GM18867 (cell line): ENCODE measurements around the gene CLEC2L.

Experiments used
- ATAC-seq: cut with Tn5 transposase; IDR thresholded peaks from one replicate; pipeline ENCODE4 v1.9.1; 2021; ENCODE audit warnings: mild to moderate bottlenecking, moderate library complexity; ENCODE audit not compliant: unreplicated experiment

Gene CLEC2L

DNA sequence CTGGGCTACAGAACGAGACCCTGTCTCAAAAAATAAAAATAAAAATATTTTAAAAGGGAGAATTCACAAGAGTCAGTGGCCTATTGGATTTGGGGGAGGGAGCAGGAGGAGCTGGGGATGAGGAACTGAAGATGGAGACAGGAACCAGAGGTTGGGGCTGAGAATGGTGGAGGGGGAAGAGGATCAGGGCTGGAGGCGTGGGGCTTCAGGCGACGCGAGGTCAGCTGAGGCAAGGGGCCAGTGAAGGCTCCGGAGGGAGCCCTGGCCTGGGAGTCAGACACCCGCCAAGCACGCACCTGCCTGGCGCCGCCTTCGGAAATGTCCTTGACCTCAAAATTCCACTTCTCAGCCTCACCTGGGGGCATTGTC lies 671 bp upstream of the CLEC2L start:
- no peak for ATAC-seq

DNA sequence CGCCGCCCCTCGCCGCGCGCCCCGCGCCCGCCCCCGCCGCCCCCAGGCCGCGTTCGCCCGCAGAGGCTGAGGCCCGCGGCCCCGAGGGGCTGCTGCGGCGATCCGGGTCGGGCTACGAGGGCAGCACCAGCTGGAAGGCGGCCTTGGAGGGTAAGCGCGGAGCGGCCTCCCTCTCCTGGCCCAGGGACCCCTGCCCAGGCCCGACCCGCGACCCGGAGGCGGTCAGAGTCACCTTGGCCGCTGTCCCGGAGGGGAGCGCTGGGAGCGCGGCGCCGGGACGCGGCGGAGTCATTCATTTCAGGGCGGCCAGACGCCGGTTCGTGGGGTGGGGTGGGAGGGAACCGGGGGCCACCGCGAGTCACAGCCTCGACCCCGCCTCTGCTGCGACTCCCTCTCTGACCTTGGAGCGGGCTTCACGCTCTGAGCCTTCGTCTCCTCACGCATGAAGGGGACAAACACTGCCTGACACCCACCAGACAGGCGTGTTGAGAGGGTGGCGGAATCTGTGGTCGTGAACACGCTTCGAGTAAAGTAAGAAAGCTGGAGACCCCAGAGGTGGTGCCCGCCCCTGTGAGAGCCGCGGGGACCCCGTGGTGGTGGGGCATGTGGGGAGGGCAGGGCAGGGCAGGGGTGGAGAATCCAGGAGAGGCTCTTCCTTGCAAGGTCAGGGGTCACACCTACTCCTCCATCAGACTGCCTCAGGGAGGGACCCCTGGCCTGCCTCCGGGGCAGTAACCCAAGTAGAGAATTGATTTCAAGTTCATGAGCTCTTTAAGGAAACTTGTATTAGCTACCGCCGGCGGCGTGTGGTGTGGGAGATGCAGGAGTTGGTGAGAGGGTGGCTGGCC lies 707 bp downstream of the CLEC2L start:
- no peak for ATAC-seq

DNA sequence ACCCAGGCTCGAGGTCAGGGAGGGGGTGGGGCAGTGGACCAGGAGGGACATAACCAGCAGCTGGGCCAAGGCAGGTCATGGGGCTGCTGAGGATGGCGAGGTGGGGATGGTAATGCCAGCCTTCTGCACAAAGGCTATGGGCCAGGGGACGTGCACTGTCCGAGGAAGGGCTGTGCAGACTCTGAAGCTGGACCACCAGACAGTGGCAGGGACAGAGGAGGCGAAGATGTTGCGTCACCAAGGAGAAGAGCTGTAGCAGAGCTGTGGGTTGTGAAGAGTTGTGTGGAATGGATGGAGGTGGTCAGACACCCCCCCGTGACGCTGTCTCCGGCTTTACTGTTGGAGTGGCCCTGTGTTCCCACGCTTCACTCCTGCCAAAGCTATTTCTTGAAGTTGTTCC lies 1.8 kb downstream of the CLEC2L start:
- no peak for ATAC-seq

DNA sequence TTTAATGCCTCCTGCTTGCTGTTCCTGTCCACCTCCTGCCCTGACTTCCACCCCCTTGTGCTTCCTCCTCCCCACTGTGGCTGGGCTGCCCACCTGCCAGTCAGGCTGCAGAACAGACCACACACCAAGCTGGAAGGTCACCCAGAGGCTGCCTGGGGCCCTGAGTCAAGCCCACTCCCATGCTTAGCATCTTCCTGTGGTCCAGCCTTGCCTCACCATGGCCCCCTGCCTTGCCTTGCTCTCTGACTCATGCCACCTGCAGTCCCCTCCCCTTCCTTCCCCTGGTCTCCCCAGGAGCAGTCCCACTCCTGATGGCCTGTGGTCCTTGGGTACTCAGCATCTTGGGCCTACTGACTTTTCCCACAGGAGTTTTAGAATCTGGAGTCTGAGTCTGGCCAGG lies 2.3 kb downstream of the CLEC2L start:
- ATAC-seq = no peak

DNA sequence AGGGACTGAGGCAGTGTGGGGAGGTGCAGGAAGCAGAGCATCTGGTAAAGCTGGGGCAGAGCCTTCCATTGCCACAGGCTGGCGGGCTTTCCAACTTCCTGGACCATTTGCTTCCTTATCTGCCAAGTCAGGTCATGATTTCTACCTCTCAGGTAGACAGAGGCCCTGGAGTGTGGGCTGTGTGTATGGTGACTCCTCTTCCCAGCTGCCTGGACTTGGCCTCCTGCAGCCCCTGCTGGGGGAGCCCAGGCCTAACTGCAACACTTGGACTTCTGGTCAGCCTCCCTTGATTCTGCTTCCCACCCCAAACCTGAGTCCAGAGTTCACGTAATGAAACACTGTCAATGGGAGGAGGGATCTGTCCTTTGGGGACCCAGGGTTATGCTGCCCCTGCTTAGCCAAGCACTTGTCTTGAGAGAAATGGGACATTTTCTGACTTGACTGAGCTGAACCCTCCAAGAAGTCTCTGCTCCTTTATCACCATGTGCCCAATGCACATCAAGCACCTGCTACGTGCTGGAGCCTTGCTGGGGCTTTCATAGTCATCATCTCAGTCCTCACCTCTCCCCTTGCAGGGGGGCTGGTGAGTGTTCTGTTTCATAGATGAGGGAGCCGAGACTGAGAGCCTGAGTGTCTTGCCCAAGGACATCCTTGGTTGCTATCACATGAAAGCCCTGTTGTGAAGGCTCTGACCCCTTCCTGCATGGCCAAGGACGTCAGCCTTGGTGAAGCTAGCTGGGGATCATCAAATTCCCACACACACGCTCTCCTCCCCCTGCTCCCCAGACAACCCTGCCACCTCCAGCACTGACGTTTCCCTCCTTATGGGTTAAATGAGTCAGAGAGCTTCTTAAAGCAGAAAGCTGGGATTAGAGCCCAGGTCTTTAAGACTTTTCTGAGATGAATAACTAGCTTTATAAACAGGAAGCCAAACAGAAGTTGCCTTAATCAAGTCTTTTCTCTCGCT lies 3.4 kb downstream of the CLEC2L start:
- no peak for ATAC-seq

DNA sequence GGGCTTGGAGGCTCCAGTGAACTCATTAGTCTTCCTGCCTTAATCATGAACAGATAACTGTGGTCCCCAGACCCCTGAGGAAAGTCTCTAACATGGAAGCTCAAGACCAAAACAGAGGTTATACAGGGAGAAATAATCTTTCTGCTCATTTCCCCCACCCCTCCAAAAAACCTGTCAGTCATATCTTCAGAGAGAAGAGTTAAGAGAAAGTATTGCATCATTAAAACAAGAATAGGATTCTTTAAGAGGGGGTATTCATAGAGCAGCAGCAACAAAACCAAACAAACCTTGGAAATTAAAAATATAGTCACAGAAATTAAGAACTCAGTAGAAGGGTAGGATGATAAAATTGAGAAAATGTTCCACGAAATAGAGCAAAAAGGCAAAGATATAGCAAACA lies 7.6 kb downstream of the CLEC2L start:
- ATAC-seq = no peak

DNA sequence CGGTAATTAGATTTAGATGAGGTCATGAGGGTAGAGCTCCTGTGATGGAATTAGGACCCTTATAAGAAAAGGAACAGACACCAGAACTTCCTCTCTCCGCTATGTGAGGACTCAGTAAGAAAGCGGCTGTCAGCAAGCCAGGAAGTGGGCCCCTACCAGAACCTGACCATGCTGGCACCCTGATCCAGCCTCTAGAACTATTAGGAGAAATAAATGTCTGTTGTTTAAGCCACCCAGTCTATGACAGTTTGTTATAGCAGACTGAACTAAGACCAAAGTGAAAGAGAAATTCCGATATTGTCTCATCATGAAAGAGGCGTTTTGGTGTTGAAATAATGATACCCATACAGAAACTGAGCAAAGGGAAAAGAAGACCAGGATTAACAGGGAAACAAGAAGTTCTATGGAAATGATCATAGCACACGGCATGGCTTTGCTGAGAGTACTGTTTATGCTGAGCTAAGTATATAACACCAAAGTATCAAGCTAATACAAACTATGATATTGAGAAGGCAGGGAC lies 9.2 kb downstream of the CLEC2L start:
- no peak for ATAC-seq

DNA sequence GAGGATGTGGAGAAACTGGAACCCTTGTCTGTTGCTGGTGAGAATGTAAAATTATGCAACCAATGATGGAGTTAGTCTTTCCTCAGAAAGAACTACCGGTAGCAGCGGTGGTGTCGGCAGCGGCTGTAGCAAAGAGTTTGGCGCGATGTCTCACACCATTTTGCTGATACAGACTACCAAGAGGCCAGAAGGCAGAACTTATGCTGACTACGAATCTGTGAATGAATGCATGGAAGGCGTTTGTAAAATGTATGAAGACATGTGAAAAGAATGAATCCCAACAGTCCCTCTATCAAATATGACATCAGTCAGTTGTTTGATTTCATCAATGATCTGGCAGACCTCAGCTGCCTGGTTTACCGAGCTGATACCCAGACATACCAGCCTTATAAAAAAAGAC lies 10.6 kb downstream of the CLEC2L start:
- no peak for ATAC-seq

DNA sequence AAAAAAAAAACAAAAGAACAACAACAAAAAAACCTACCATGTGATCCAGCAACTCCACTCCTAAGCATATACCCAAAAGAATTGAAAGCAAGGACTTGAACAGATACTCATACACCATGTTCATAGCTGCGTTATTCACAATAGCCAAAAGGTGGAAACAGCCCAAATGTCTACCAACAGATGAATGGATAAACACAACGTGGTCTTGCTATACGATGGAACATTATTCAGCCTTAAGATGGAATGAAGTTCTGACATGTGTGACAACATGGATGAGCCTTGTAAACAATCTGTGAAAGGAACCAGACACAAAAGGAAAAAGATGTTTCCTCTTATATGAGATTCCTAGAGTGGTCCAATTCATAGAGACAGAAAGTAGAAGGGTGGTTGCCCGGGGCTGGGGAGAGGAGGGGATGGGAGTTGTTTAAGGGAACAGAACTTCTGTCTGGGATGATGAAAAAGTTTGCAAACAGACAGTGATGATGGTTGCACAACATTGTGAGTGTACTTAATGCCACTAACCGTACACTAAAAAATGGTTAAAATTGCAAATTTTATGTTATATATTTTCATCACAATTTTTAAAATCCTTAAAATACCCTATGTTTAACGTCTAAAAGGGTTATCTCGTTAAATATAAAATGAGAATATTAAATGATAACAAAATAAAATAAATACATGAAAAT lies 11.6 kb downstream of the CLEC2L start:
- no peak for ATAC-seq

DNA sequence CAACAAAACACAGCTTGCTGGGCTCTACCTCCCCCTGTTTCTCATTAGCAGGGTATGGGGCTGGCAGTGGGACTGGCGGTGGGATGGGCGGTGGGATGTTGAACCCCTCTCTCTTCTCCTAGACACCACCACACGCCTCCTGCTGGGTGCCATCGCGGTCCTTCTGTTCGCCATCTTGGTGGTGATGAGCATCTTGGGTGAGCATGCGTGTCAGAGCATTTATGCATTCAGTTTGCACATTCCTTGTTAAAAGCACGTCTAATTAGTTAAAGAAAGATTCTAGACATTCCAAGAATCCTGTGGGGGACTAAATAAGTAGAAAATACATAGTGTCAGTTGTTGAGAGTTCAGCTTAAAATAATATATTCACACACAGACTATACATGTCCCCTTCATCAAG lies 12.7 kb downstream of the CLEC2L start:
- ATAC-seq = no peak

DNA sequence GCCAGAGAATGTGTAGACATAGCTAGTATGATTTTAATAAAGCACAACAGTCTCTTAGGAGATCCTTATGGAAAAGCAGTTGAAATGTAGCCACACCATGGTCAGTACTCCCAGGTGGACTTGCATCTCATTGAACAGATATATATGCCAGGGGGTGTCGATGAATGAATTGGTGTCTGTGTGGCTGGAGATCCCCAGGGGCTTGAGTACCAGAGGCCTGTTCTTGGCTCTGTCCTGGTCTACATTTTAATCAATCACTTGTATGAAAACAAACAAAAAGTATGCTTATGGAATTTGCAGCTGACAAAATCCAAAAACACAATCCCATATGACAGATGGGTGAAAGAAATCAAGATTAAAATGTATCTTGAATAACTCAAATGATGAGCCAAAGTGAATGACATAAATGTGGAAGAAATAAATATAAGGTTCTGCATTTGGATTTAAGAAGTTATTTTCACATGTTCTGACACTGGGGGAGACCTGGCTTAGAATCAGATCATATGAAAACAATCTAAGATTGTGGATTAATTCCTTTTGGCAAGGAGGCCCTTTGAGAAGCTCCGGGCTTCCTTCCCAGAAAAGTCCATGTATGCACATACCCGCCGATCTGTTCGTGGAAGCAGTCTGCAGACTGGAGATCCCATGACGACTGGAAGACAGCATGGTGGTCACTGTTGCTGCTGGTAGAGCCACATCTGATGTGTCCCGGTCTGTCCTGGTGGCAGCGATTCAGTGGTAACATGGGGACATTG lies 15.6 kb downstream of the CLEC2L start:
- no peak for ATAC-seq

DNA sequence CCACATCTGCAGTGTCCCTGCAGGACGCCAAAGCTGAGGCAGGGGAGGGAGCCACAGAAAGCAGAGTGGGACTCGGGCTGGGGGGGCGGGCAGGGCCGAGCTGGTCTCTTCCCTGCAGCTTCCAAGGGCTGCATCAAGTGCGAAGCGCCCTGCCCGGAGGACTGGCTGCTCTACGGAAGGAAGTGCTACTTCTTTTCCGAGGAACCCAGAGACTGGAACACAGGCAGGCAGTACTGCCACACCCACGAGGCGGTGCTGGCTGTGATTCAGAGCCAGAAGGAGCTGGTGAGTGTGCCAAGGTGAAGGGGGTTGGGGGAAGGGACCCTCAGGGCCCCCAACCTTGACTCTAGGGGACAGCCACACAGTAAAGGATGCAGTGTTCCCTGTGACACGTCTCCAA lies 16.7 kb downstream of the CLEC2L start:
- no peak for ATAC-seq

DNA sequence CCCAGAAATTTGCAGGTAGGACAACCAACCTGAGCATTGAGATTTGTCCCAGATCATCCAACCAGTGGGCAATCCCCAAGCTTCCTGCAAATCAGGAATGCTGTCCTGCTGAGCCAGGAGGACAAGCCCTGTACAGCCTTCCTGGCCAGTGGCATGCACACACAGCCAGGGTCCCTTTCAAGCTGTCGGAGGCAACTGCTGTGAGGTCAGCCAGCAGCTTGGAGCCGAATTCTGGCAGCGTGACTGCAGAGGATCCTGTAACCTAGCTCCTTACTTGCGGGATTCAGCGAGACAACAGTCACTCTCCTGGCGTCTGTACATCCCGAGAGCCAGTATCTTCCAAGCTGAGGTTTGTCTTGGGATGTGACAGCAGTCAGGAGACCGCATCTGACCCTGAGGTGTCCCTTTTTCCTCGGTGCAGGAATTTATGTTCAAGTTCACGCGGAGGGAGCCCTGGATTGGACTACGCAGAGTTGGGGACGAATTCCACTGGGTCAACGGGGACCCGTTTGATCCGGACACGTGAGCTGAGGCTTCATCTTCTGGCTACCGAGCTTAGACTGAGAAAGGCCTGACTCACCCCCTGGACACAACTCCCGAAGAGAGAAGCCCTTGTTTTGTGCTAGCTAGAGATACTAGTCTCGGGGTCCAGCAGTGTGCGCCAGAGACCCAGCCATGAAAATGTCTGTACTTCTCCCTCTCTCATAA lies 18.3 kb downstream of the CLEC2L start:
- ATAC-seq = no peak

DNA sequence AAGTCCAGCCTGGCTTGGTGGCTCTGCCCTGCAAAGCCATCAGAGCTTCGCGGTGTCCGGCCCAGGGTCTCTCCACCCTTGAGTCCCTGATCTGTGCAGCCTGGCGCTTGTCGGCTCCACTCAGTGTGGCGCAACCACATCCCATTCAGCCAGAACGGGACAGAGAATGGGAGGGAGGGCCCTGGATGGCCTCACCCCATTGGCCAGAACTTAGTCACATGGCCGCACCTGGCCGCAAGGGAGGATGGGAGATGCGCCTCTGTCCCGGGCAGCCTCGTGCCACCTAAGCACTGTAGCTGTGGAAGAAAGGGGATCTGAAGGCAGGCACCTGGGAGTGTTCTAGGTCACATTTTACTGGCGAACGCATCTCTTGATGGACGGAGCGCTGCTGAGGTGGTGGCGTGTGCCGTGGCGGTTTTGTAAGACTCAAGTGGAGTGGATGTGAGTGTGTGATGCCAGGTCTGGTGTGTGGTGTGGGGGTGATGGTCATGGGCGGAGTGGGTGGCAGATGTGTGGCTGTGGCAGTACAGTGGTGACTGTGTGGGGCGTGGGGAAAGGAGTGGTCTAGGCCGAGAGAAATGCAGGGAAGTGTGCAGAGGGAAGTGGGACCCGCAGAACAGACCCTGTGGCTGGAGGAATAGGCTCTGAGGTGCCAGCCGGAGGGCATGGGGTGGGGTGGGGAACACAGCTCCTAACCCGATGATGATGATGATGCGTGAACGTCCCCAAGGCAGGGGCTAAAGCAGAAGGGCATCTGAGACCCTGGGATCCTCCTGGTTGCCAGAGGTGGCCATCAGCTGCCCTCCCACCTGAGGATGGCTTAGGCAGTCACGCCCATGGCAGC lies 19.0 kb downstream of the CLEC2L start:
- no peak for ATAC-seq

DNA sequence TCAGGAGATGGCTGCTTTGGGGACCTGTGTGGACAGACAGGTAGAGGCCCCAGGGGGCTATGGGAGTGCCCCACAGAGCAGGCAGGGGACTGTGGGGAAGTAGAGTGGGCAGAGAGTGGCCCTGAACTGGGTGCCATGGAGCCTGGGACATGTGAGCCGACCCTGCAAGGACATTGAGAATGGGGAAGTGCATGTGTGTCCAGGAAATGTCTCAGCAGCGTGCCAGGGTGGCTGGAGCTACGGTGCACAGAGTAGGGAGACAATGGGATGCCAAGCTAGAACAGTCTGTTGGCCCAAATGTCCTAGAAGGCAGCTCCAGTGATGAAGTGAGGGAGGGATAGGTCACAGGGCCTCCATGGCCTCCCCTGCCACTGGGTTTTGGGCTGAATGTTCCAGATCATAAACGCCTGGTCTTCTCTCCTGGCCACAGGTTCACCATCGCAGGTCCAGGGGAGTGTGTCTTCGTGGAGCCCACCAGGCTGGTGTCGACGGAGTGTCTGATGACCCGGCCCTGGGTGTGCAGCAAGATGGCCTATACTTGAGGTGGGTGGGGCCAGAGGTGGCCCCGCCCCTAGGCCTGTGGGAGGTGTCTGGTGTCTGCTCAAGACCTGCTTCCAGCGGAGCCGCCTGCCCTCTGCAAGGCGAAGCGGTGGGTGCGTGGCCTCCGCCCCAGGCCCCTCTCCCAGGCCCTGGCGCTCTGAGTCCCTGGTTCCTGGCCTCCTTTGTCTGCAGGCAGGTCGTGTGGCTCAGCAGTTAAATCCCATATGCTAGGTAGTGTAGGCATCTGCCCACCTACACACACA lies 20.5 kb downstream of the CLEC2L start:
- no peak for ATAC-seq

DNA sequence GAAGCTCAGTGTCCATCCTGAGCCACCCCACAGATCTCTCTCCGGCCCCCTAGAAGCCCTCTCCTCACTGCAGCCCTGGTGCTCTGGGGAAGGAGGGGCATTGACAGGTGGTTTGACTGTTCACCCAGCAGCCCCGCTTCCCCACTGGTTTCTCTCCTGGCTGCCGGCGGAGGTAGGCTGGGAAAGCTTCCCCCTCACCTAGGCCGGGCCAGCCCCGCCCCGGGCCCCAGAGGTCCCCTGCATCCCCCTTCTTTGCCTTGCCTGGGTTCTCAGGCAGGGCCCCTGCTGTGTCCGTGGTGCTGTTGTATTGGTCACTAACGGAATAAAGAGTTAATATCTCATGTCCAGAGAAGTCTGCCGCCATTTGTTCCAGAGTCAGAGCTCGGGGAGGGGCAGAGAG lies 21.2 kb downstream of the CLEC2L start:
- no peak for ATAC-seq

DNA sequence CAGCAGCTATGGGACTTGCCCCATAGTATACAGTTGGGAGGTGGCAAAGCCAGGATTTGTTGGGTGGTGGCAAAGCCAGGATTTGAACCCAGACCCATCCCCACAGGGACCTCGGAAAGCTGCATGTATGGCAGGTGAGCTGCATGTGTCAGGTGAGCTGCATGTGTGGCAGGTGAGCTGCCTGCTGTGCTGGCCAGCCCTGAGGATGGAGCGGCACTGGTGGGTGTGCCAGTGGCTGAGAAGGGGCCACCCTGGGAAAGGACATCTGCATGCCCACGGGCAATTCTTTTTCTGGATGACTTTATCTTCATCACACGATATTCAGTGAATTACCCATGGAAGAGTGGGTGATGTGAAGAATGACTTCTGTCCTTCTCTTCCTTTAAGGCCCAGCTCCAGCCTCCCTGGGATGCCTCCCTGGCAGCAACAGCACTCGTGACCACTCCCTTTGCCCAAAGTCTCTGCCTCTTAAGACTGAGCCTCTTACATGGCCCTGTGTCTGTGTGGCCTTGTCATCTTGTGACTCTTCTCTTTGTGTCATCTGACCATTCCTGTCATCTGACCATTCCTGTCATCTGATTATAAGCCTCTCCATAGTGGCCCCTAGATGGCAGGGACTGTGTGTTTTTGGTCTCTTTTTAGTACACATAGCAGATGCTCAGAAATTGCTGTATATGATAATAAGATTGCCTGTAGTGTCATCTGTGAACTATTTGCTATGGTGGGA lies 25.0 kb downstream of the CLEC2L start:
- ATAC-seq = no peak
